ENCODE results near the gene TDRD1. TPM values are rescaled to one million over a fixed set of nuclear protein-coding genes. Genes with fewer than 3 reads are reported as not detected.

TDRD1 gene
- total and polyA plus RNA-seq, 7 donors: under 0.01 to 0.28 (median 0.17) TPM; not detected in 3

DNA sequence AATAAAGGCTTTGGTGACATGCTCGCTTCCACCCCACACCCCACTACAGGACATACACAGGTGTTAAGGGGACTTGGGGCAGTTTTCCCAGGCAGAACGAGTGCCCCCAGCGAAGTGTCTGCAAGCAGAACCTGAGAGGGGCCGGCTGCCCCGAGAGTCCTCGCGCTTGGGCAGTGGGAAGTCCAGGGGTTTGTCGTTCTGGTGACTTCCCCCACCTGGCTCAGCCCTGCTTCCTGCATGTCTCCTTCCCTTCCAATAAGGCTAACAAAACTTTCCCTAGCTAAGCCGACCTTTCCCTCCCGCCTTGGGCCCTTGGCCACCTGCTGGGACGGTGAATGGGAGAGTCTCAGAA is 60.8 kb downstream of the TDRD1 start:
- WGBS, 2 donors: 31 to 58% methylated on average over 11 of the region's 11 CpGs
- DNase-seq: no peak
- H3K4me3 ChIP-seq: no peak overlapping the region
- no peaks in the 10 kb centered on the region for H3K36me3 ChIP-seq
- no peaks in the 10 kb centered on the region for H3K9me3 ChIP-seq
- peaks cover 13 to 83% (median 20%) of the 10 kb centered on the region in 3 donors for H3K27me3 ChIP-seq
- no peak for TF ChIP-seq EP300 (IDR thresholded peaks at IDR 0.05)
- TF ChIP-seq CTCF (IDR thresholded peaks at IDR 0.05): no peak
- no peak for TF ChIP-seq POLR2A (IDR thresholded peaks at IDR 0.05)
- no peak for TF ChIP-seq POLR2AphosphoS5 (IDR thresholded peaks at IDR 0.05)
- peaks cover 0 to 11% (median 11%) of the 10 kb centered on the region in 4 donors for H3K4me1 ChIP-seq
- intact Hi-C loops (cut with DNase I): no loop called here
- H3K27ac ChIP-seq: no peak overlapping the region

- Histone ChIP-seq H3K36me3 (no peaks in the 10 kb centered on the region), H3K9me3 (no peaks in the 10 kb centered on the region), H3K27me3 (peaks cover 13 to 64% (median 20%) of the 10 kb centered on the region in 3 donors), H3K4me3 (no peak overlapping the region), H3K27ac (no peak overlapping the region), H3K4me1 (peaks cover 0 to 11% (median 11%) of the 10 kb centered on the region in 4 donors)
- TF ChIP-seq EP300 (IDR thresholded peaks at IDR 0.05) (no peak), POLR2A (IDR thresholded peaks at IDR 0.05) (no peak), POLR2AphosphoS5 (IDR thresholded peaks at IDR 0.05) (no peak), CTCF (IDR thresholded peaks at IDR 0.05) (no peak)
- intact Hi-C loops (cut with DNase I): no loop called here
- WGBS, 2 donors: 88 to 94% methylated on average over 9 of the region's 9 CpGs
- no peak for DNase-seq
Measured at GRCh38 chr10:114242235-114242634, 63.1 kb downstream of the TDRD1 start.

- H3K4me3 ChIP-seq: no peak overlapping the region
- H3K36me3 ChIP-seq: no peaks in the 10 kb centered on the region
- DNase-seq: no peak
- H3K4me1 ChIP-seq: peaks cover 0 to 11% (median 11%) of the 10 kb centered on the region in 4 donors
- H3K9me3 ChIP-seq: no peaks in the 10 kb centered on the region
- intact Hi-C loops (cut with DNase I): no loop called here
- no peak for TF ChIP-seq POLR2A (IDR thresholded peaks at IDR 0.05)
- no peak for TF ChIP-seq EP300 (IDR thresholded peaks at IDR 0.05)
- no peak for TF ChIP-seq CTCF (IDR thresholded peaks at IDR 0.05)
- TF ChIP-seq POLR2AphosphoS5 (IDR thresholded peaks at IDR 0.05): no peak
- no peak overlapping the region for H3K27ac ChIP-seq
- peaks cover 11 to 49% (median 17%) of the 10 kb centered on the region in 3 donors for H3K27me3 ChIP-seq
- 72 to 81% methylated on average over 9 of the region's 9 CpGs for WGBS, 2 donors
Measured at GRCh38 chr10:114243661-114244060, 64.5 kb downstream of the TDRD1 start.

- no peaks in the 10 kb centered on the region for H3K9me3 ChIP-seq
- 49 to 64% methylated on average over 6 of the region's 6 CpGs for WGBS, 2 donors
- peaks cover 0 to 7% (median 6%) of the 10 kb centered on the region in 4 donors for H3K4me1 ChIP-seq
- H3K4me3 ChIP-seq: no peak overlapping the region
- H3K27me3 ChIP-seq: peaks cover 6 to 45% (median 15%) of the 10 kb centered on the region in 3 donors
- DNase-seq: no peak
- intact Hi-C loops (cut with DNase I): no loop called here
- no peak for TF ChIP-seq CTCF (IDR thresholded peaks at IDR 0.05)
- no peak for TF ChIP-seq POLR2AphosphoS5 (IDR thresholded peaks at IDR 0.05)
- no peak for TF ChIP-seq POLR2A (IDR thresholded peaks at IDR 0.05)
- no peak for TF ChIP-seq EP300 (IDR thresholded peaks at IDR 0.05)
- no peak overlapping the region for H3K27ac ChIP-seq
- no peaks in the 10 kb centered on the region for H3K36me3 ChIP-seq
Measured at GRCh38 chr10:114244126-114244525, 65.0 kb downstream of the TDRD1 start.

Data from sigmoid colon (tissue), 7 donors.